Superior temporal gyrus (tissue), 1 donor: Measurements from ENCODE around the gene CLCN2.

Experiments
- DNase-seq: peaks from one replicate; pipeline ENCODE4 v3.0.0-alpha.2; 2016; ENCODE audit errors: extremely low spot score

CLCN2 gene

GRCh38 chr3:184380627-184381260 lies 19.3 kb upstream of the CLCN2 start:
- DNase-seq = peak; percentile 31

DNA sequence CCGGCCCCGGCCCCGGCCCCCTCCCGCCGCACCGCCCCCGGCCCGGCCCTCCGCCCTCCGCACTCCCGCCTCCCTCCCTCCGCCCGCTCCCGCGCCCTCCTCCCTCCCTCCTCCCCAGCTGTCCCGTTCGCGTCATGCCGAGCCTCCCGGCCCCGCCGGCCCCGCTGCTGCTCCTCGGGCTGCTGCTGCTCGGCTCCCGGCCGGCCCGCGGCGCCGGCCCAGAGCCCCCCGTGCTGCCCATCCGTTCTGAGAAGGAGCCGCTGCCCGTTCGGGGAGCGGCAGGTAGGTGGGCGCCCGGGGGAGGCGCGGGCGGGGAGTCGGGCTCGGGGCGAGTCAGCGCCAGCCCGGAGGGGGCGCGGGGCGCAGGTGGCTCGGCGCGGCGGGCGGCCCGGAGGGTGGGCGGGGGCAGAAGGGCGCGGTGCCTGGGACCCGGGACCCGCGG lies 18.8 kb upstream of the CLCN2 start:
- no peak for DNase-seq

DNA sequence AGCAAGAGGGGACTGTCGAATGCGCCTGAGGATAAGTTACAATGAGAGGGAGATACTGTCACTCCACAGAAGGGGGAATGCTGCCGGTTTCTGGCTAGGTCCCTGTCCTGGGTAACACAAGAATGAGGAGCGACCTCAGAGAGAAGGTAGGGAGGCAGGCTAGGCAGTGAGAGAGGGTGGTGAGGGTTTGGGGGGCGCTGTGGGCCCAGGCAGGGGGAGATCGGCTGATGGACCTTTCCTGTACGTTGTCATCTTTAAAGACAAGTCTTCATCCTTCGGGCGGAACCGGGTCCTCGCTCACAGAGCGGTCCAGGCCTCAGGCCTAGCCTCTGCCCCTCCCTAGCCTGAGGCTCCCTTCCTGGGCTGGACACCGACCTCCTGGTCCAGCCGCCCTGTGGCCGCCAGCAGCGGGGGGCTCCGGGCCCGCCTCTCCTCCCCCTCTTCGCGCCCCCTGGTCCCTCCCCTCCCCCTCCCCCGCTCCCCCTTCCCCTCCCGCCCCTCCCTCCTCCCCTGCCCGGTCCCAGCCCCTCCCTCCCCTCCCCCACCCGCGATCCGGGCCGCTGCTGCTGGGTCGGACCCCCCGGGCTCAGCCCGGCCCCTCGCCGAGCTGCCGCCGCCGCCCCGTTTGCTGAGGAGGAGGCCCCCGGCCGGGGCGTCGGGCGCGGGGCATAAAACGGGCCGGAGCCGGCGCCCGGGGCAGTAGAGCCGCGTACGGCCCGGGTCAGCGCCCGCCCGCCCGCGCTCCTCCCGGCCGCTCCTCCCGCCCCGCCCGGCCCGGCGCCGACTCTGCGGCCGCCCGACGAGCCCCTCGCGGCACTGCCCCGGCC lies 18.2 kb upstream of the CLCN2 start, which contains the start of gene CHRD:
Gene CHRD (plus strand): TSS at position 697 of the 827 bp plus-strand sequence. CDS start 265 bp downstream, outside the sequence.
- DNase-seq = no peak

- DNase-seq = no peak
Observed at GRCh38 chr3:184378651-184379357, 17.4 kb upstream of the CLCN2 start.

GRCh38 chr3:184377882-184378445 lies 16.6 kb upstream of the CLCN2 start, which contains the start of gene THPO:
Gene THPO, minus strand, starts transcription at chr3:184378207. Its CDS starts 1,948 bp downstream, at chr3:184376259.
- no peak for DNase-seq

- no peak for DNase-seq
Observed at GRCh38 chr3:184377374-184377773, 16.0 kb upstream of the CLCN2 start.

DNA sequence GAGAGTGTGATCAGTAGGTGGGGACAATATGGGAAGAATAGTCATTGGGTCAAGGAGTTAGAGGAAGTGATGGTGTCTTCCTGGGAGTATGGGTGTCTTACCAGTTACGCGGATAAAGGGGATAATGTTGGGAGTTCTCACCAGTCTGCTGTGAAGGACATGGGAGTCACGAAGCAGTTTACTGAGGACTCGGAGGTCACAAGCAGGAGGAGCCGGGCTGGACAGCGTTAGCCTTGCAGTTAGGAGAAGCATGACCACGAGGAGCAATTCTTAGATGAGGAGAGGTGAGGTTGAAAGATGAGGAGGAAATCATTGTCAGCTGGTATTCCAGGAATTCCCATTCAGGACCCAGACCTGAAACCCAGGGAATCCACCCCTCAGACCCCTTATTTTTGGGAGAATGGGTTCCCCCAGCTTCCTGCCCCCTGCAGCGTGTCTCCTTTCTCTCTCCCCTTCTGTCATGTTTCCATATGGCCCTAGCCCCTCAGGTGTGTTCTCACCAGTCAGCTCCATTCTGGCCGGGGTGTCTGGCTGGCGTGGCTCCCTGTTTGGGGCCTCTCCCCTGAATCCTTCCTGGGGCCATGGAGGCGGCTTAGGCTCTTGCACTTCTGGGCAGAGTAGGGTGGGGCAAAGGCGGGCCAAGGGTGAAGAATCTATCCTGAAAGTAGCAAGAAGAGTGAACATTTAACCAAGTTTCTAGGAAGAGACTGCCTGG lies 14.5 kb upstream of the CLCN2 start:
- no peak for DNase-seq

- no peak for DNase-seq
Observed at GRCh38 chr3:184373422-184373821, 12.0 kb upstream of the CLCN2 start.

- DNase-seq = no peak
Observed at GRCh38 chr3:184372911-184373310, 11.5 kb upstream of the CLCN2 start.

- no peak for DNase-seq
Observed at GRCh38 chr3:184372296-184372821, 11.0 kb upstream of the CLCN2 start.

GRCh38 chr3:184371570-184372018 lies 10.2 kb upstream of the CLCN2 start:
- DNase-seq = peak; percentile 86

- DNase-seq = peak; percentile 38
Observed at GRCh38 chr3:184368586-184369183, 7.3 kb upstream of the CLCN2 start.

- no peak for DNase-seq
Observed at GRCh38 chr3:184368116-184368515, 6.7 kb upstream of the CLCN2 start.

- DNase-seq = no peak
Observed at GRCh38 chr3:184366619-184367289, 5.3 kb upstream of the CLCN2 start.

- peak; percentile 97 for DNase-seq
Observed at GRCh38 chr3:184362668-184363546, 1.5 kb upstream of the CLCN2 start.

DNA sequence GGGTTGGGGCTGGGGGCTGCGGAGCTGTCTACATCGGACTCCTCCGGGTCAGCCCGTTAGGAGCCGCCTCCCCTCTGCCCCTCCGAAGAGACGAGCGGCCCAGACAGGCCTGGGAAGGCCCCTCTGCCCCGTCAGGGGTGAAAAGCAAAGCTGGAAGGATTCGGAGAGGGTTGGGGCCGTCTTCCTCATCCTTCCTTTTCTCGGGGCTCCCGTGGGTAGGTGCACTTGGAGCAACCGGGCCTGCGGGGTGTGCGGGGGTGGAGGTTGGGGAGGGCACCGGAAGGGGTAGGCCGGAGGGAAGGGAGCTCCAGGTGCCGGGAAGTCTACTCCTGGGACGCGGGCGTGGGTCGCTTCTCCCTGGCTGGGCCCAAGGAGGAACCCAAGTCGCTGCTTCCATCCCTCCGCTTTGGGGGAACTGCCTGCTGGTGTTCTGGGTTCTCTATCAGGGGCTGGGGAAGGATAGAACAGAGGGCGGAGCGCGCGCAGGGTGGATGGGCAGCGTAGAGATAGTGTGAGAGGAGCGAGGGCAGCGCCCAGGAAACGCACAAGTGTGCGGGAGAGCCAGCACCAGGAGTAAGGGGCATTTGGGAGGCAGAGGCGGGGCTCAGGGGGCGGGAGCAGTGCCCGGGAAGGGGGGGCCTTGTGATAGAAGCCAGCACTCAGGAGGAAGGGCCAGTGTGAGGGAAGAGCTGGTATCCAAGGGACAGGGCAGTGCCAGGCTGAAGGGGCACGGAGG lies 695 bp upstream of the CLCN2 start:
- peak; percentile 67 for DNase-seq

- peak; percentile 16 for DNase-seq
Observed at GRCh38 chr3:184360929-184361531, 375 bp downstream of the CLCN2 start.
